ENCODE data around the gene SNX10.

The SNX10 gene

GRCh38 chr7:26320878-26321277, 29.2 kb downstream of the SNX10 start:
- no peak for DNase-seq
- Histone ChIP-seq H4K5ac (ENCODE audit: low read length) (no peak overlapping the region), H3K4me3 (ENCODE audit: low read length) (no peak overlapping the region), H3K79me1 (ENCODE audit: low read length) (no peaks in the 10 kb centered on the region), H3K79me2 (ENCODE audit: control insufficient read depth, insufficient read depth, low read length) (no peaks in the 10 kb centered on the region), H3K4me2 (ENCODE audit: low read length) (no peak overlapping the region), H2BK15ac (replicated peaks; ENCODE audit: low read depth) (no peak overlapping the region), H3K9ac (ENCODE audit: low read length) (no peak overlapping the region), H3K23ac (ENCODE audit: low read length) (no peak overlapping the region), H2AK5ac (ENCODE audit: low read length) (no peak overlapping the region), H3K4ac (ENCODE audit: low read depth, low read length) (no peak overlapping the region), H3K56ac (ENCODE audit: low read length) (no peak overlapping the region), H3K27ac (ENCODE audit: low read depth, low read length) (no peak overlapping the region), H3K27me3 (ENCODE audit: insufficient read depth, low read length, poor library complexity) (no peaks in the 10 kb centered on the region), H4K8ac (ENCODE audit: low read depth, low read length) (no peak overlapping the region), H2BK5ac (ENCODE audit: low read length) (no peak overlapping the region), H3K18ac (ENCODE audit: low read length) (no peak overlapping the region), H2BK120ac (ENCODE audit: low read depth, low read length) (no peak overlapping the region), H3K4me1 (ENCODE audit: control insufficient read depth, low read depth, low read length) (no peaks in the 10 kb centered on the region), H3K36me3 (ENCODE audit: control insufficient read depth, insufficient read depth, low read length) (no peaks in the 10 kb centered on the region)
- WGBS (ENCODE audit: extremely low coverage, insufficient coverage, low lambda C conversion rate) = no CpG with 5 or more reads among the region's 4 CpGs

GRCh38 chr7:26321435-26321834, 29.8 kb downstream of the SNX10 start:
- no CpG with 5 or more reads among the region's 1 CpG for whole genome bisulfite sequencing (ENCODE audit: extremely low coverage, insufficient coverage, low lambda C conversion rate)
- no peaks in the 10 kb centered on the region for H3K79me2 ChIP-seq (ENCODE audit: control insufficient read depth, insufficient read depth, low read length)
- no peak overlapping the region for H4K8ac ChIP-seq (ENCODE audit: low read depth, low read length)
- H3K18ac ChIP-seq (ENCODE audit: low read length) = no peak overlapping the region
- H3K4me1 ChIP-seq (ENCODE audit: control insufficient read depth, low read depth, low read length) = no peaks in the 10 kb centered on the region
- no peaks in the 10 kb centered on the region for H3K36me3 ChIP-seq (ENCODE audit: control insufficient read depth, insufficient read depth, low read length)
- H4K5ac ChIP-seq (ENCODE audit: low read length) = no peak overlapping the region
- H3K4ac ChIP-seq (ENCODE audit: low read depth, low read length) = no peak overlapping the region
- no peak overlapping the region for H3K27ac ChIP-seq (ENCODE audit: low read depth, low read length)
- H3K23ac ChIP-seq (ENCODE audit: low read length) = no peak overlapping the region
- H2BK5ac ChIP-seq (ENCODE audit: low read length) = no peak overlapping the region
- DNase-seq = no peak
- no peak overlapping the region for H3K4me3 ChIP-seq (ENCODE audit: low read length)
- no peaks in the 10 kb centered on the region for H3K79me1 ChIP-seq (ENCODE audit: low read length)
- H3K56ac ChIP-seq (ENCODE audit: low read length) = no peak overlapping the region
- no peak overlapping the region for H2BK15ac ChIP-seq (replicated peaks; ENCODE audit: low read depth)
- no peaks in the 10 kb centered on the region for H3K27me3 ChIP-seq (ENCODE audit: insufficient read depth, low read length, poor library complexity)
- no peak overlapping the region for H2AK5ac ChIP-seq (ENCODE audit: low read length)
- H2BK120ac ChIP-seq (ENCODE audit: low read depth, low read length) = no peak overlapping the region
- H3K9ac ChIP-seq (ENCODE audit: low read length) = no peak overlapping the region
- no peak overlapping the region for H3K4me2 ChIP-seq (ENCODE audit: low read length)

GRCh38 chr7:26326211-26326610, 34.5 kb downstream of the SNX10 start:
- Histone ChIP-seq H3K4me2 (ENCODE audit: low read length) (no peak overlapping the region), H2BK5ac (ENCODE audit: low read length) (no peak overlapping the region), H3K56ac (ENCODE audit: low read length) (no peak overlapping the region), H3K27ac (ENCODE audit: low read depth, low read length) (no peak overlapping the region), H2BK120ac (ENCODE audit: low read depth, low read length) (no peak overlapping the region), H3K79me2 (ENCODE audit: control insufficient read depth, insufficient read depth, low read length) (no peaks in the 10 kb centered on the region), H2AK5ac (ENCODE audit: low read length) (no peak overlapping the region), H4K8ac (ENCODE audit: low read depth, low read length) (no peak overlapping the region), H3K18ac (ENCODE audit: low read length) (no peak overlapping the region), H3K27me3 (ENCODE audit: insufficient read depth, low read length, poor library complexity) (no peaks in the 10 kb centered on the region), H3K4ac (ENCODE audit: low read depth, low read length) (no peak overlapping the region), H3K36me3 (ENCODE audit: control insufficient read depth, insufficient read depth, low read length) (no peaks in the 10 kb centered on the region), H2BK15ac (replicated peaks; ENCODE audit: low read depth) (no peak overlapping the region), H3K9ac (ENCODE audit: low read length) (no peak overlapping the region), H3K23ac (ENCODE audit: low read length) (no peak overlapping the region), H3K4me3 (ENCODE audit: low read length) (no peak overlapping the region), H3K4me1 (ENCODE audit: control insufficient read depth, low read depth, low read length) (no peaks in the 10 kb centered on the region), H4K5ac (ENCODE audit: low read length) (no peak overlapping the region), H3K79me1 (ENCODE audit: low read length) (no peaks in the 10 kb centered on the region)
- no peak for DNase-seq
- no CpG with 5 or more reads among the region's 3 CpGs for WGBS (ENCODE audit: extremely low coverage, insufficient coverage, low lambda C conversion rate)

- Histone ChIP-seq H2BK120ac (ENCODE audit: low read depth, low read length) (no peak overlapping the region), H3K18ac (ENCODE audit: low read length) (no peak overlapping the region), H3K4ac (ENCODE audit: low read depth, low read length) (no peak overlapping the region), H4K8ac (ENCODE audit: low read depth, low read length) (no peak overlapping the region), H3K27me3 (ENCODE audit: insufficient read depth, low read length, poor library complexity) (no peaks in the 10 kb centered on the region), H3K4me1 (ENCODE audit: control insufficient read depth, low read depth, low read length) (no peaks in the 10 kb centered on the region), H3K4me3 (ENCODE audit: low read length) (no peak overlapping the region), H2BK15ac (replicated peaks; ENCODE audit: low read depth) (no peak overlapping the region), H3K27ac (ENCODE audit: low read depth, low read length) (no peak overlapping the region), H2AK5ac (ENCODE audit: low read length) (no peak overlapping the region), H3K79me1 (ENCODE audit: low read length) (no peaks in the 10 kb centered on the region), H4K5ac (ENCODE audit: low read length) (no peak overlapping the region), H3K23ac (ENCODE audit: low read length) (no peak overlapping the region), H3K56ac (ENCODE audit: low read length) (no peak overlapping the region), H3K36me3 (ENCODE audit: control insufficient read depth, insufficient read depth, low read length) (no peaks in the 10 kb centered on the region), H3K79me2 (ENCODE audit: control insufficient read depth, insufficient read depth, low read length) (no peaks in the 10 kb centered on the region), H3K4me2 (ENCODE audit: low read length) (no peak overlapping the region), H3K9ac (ENCODE audit: low read length) (no peak overlapping the region), H2BK5ac (ENCODE audit: low read length) (no peak overlapping the region)
- DNase-seq = no peak
- no CpG with 5 or more reads among the region's 7 CpGs for WGBS (ENCODE audit: extremely low coverage, insufficient coverage, low lambda C conversion rate)
Observed at GRCh38 chr7:26328498-26329390, 37.1 kb downstream of the SNX10 start.

- Histone ChIP-seq H3K36me3 (ENCODE audit: control insufficient read depth, insufficient read depth, low read length) (no peaks in the 10 kb centered on the region), H3K4ac (ENCODE audit: low read depth, low read length) (no peak overlapping the region), H2BK5ac (ENCODE audit: low read length) (no peak overlapping the region), H3K23ac (ENCODE audit: low read length) (no peak overlapping the region), H3K9ac (ENCODE audit: low read length) (no peak overlapping the region), H3K4me2 (ENCODE audit: low read length) (no peak overlapping the region), H3K79me2 (ENCODE audit: control insufficient read depth, insufficient read depth, low read length) (no peaks in the 10 kb centered on the region), H3K27ac (ENCODE audit: low read depth, low read length) (no peak overlapping the region), H2BK120ac (ENCODE audit: low read depth, low read length) (no peak overlapping the region), H3K18ac (ENCODE audit: low read length) (no peak overlapping the region), H2BK15ac (replicated peaks; ENCODE audit: low read depth) (no peak overlapping the region), H4K5ac (ENCODE audit: low read length) (no peak overlapping the region), H3K79me1 (ENCODE audit: low read length) (no peaks in the 10 kb centered on the region), H4K8ac (ENCODE audit: low read depth, low read length) (no peak overlapping the region), H2AK5ac (ENCODE audit: low read length) (no peak overlapping the region), H3K4me1 (ENCODE audit: control insufficient read depth, low read depth, low read length) (no peaks in the 10 kb centered on the region), H3K56ac (ENCODE audit: low read length) (no peak overlapping the region), H3K4me3 (ENCODE audit: low read length) (no peak overlapping the region), H3K27me3 (ENCODE audit: insufficient read depth, low read length, poor library complexity) (no peaks in the 10 kb centered on the region)
- WGBS (ENCODE audit: extremely low coverage, insufficient coverage, low lambda C conversion rate) = no CpG with 5 or more reads among the region's 13 CpGs
- no peak for DNase-seq
Observed at GRCh38 chr7:26329520-26330255, 38.0 kb downstream of the SNX10 start.
